Adrenal gland (tissue), 5 donors: ENCODE data around the gene AP2A2.

Source experiments
- CTCF ChIP-seq, 6 experiments: fragments of 450-650 bp in 4 of 6; fragments of 200-600 bp in 2 of 6; sonication (generic) in 1 of 6; IDR thresholded peaks; 1 replicate in 5 of 6; 2 replicates in 1 of 6; pipeline versions ENCODE4 v1.5.1 to v1.8.0; 2016 to 2021; ENCODE audit warnings: antibody characterized with exemption in 6 of 6, mild to moderate bottlenecking in 2 of 6, moderate library complexity in 1 of 6
- POLR2A ChIP-seq, 2 donors: fragments of 450-650 bp; IDR thresholded peaks; one replicate each; pipeline ENCODE4 v1.6.1; 2017; ENCODE audit warnings: antibody characterized with exemption in 2 of 2, mild to moderate bottlenecking in 2 of 2, moderate library complexity in 1 of 2
- donor health status: DM: no; HTN: no; CAD: no.

- TF ChIP-seq POLR2A (IDR thresholded peaks at IDR 0.05): no peak
- TF ChIP-seq CTCF (IDR thresholded peaks at IDR 0.05): no peak
Observed at GRCh38 chr11:1011320-1011698, 85.6 kb downstream of the AP2A2 start.
